GM10248 (cell line): Measurements from ENCODE around the gene DNAJA3.

Experiments used
- CTCF ChIA-PET: fragments of 300-600 bp; sonication (Branson Sonifier 250); formaldehyde crosslinking; extraction: SDS; loops from one replicate; lab custom pipeline; 2021; ENCODE audit warnings: antibody characterized with exemption; lab: Yijun Ruan, JAX
- POLR2A ChIA-PET: fragments of 350-650 bp; sonication (Branson Sonifier 250); formaldehyde crosslinking; extraction: SDS; loops from one replicate; lab custom pipeline; 2020; ENCODE audit warnings: antibody characterized with exemption; lab: Yijun Ruan, JAX
- DNase-seq: peaks from one replicate; pipeline ENCODE4 v3.0.0; 2012; ENCODE audit errors: extremely low spot score
- TF ChIP-seq, protein P1 (sequence below): IDR thresholded peaks from 2 replicates; pipeline ENCODE4 v1.5.1; 2012; ENCODE audit warnings: mild to moderate bottlenecking, low read depth; ENCODE audit errors: extremely low read depth, missing control alignments, control extremely low read depth

DNAJA3 gene

DNA sequence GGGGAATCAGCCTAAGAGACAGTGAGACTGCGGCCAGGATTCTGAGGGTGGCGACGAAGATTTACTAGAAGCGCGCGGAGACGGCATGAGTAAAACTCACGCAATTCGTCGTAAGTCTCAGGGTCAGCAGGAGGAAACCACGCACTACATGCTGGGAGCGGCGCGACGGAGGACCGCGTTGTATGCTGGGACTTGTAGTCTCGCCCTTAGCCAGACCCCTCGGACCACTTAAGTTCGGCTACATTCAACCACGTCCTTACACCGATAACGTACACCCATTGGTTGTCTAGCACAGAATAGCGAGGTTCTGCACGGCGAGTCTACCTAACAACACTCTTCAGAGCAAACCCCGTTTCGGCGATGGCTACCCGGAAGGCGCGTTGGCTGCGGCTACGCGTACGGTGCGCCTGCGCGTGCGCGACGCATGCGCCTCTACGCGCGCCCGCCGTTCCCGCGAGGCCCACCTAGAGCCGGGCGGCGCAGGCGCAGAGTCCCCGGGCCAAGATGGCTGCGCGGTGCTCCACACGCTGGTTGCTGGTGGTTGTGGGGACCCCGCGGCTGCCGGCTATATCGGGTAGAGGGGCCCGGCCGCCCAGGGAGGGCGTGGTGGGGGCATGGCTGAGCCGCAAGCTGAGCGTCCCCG, at the start of gene DNAJA3:
TSS of gene DNAJA3 (plus strand) at position 491 of the 643 bp plus-strand sequence. CDS start at position 505, 14 bp downstream.
- TF ChIP-seq, protein P1, sequence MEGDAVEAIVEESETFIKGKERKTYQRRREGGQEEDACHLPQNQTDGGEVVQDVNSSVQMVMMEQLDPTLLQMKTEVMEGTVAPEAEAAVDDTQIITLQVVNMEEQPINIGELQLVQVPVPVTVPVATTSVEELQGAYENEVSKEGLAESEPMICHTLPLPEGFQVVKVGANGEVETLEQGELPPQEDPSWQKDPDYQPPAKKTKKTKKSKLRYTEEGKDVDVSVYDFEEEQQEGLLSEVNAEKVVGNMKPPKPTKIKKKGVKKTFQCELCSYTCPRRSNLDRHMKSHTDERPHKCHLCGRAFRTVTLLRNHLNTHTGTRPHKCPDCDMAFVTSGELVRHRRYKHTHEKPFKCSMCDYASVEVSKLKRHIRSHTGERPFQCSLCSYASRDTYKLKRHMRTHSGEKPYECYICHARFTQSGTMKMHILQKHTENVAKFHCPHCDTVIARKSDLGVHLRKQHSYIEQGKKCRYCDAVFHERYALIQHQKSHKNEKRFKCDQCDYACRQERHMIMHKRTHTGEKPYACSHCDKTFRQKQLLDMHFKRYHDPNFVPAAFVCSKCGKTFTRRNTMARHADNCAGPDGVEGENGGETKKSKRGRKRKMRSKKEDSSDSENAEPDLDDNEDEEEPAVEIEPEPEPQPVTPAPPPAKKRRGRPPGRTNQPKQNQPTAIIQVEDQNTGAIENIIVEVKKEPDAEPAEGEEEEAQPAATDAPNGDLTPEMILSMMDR = no peak
- POLR2A ChIA-PET = no interaction called here
- CTCF ChIA-PET = interaction anchor here (1.0 to 2.1 kb wide), 2 partner anchors 8 to 23 kb away, joined by 3 to 5 read pairs; no protein-coding TSS in a partner anchor
- DNase-seq = peak; percentile 98

DNA sequence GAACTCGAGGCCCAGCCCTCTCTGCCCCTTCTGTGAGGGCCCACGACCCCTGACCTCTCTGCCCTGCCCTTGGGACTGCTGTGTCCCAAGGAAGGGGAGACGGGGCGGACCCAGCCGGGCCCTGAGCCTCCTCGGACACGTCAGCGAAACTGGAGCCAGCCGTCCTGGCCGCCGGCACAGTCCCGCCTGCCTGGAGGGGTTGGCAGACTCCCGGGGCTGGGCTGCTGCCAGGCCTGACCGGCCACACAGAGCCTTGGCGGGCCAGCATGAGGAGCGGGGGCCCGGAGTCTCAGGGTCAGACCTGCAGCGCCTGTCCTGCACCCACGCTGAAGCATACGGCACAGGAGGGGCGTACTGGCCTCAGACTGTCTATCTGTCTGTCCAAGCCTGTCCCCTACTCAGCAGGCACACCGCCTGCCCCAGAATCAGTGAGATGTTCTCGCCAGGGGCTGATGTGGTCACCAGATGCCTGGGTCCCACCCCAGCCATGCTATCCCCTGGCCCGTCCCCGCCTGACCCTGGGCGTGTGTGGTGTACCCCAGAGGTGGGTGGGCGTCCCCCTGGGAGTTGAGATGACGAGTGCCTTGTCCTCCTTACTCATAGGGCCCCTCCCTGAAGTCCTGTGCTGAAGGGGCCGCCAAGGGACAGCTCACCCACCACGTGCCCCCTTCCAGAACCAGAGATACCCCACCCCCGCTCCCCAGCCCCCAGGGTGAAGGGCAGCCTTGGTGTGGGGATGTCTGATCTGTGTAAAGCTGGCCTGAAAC, 49.4 kb upstream of the DNAJA3 start:
- DNase-seq = no peak
- TF ChIP-seq, protein P1 = no peak
- ChIA-PET POLR2A (no interaction called here), CTCF (interaction anchor here (2.6 kb wide), 1 partner anchor 26 kb away, joined by 14 read pairs; no protein-coding TSS in a partner anchor)

DNA sequence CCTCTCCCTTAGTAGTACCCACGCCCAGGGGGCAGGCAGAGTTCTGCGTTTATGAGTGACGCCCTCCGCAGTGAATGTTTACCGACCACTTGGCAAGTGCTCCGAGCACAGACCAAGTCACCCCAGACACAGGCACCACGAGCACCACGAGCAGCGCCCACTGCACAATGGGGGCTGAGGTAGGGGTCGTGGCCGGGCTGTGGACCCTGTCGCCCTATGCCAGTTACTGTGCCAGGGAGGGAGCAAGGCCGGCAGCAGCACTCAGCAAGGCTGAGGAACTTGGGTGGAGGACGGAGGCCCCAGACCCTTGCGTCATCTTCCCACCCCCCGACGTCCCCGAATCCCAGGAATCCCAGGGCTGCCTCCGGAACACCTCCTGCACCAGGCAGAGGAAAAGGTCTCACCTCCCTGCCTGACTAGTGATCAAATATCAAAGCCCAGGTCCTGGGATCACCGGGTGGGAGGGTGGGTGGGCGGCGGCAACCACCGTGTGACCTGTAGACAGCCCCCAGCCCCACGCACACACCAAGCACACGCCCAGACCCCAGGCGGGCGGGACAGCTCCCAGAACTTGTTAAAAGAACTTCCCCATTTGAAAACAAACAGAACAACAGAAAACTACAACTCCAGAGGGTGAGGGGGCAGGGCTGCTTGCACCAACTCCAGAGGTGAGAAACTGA, 48.6 kb upstream of the DNAJA3 start:
- TF ChIP-seq, protein P1 = no peak
- ChIA-PET POLR2A (no interaction called here), CTCF (interaction anchor here (2.1 to 2.6 kb wide), 3 partner anchors 19 to 26 kb away, joined by 4 to 14 read pairs (median 9); no protein-coding TSS in a partner anchor)
- DNase-seq = no peak

DNA sequence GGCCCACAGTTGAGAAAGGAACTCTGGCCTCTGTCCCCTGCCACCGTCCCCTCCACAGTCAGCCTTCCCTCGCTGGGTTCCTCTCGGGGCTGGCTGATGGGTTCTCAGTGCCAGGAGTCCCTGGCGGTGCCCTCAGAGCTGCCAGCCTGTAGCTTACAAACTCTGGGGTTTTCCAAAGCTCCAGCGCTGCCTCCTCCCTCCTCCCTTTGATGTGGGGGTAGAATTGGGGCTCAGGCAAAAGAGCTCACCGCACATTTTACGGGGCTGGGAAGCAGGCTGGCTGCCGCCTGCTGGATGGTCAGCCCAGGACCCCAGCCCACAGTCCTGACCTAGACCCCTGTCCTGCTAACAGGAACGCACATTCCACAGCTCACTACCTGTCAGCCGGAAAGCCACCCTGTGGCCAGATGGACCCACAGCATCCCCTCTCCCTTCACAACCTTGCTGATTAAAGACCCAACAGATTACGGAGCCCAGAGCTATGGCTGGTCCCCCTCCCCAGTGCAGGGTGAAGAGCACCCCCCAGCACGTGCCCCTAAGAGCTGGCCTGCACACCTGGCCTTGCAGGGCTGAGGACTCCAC, 48.0 kb upstream of the DNAJA3 start:
- ChIA-PET CTCF (interaction anchor here (1.0 to 2.4 kb wide), 4 partner anchors 13 to 25 kb away, joined by 3 to 9 read pairs (median 5); no protein-coding TSS in a partner anchor), POLR2A (interaction anchor here (0.5 kb wide), 1 partner anchor 26 kb away, joined by 4 read pairs; no protein-coding TSS in a partner anchor)
- TF ChIP-seq, protein P1 = no peak
- DNase-seq = no peak

DNA sequence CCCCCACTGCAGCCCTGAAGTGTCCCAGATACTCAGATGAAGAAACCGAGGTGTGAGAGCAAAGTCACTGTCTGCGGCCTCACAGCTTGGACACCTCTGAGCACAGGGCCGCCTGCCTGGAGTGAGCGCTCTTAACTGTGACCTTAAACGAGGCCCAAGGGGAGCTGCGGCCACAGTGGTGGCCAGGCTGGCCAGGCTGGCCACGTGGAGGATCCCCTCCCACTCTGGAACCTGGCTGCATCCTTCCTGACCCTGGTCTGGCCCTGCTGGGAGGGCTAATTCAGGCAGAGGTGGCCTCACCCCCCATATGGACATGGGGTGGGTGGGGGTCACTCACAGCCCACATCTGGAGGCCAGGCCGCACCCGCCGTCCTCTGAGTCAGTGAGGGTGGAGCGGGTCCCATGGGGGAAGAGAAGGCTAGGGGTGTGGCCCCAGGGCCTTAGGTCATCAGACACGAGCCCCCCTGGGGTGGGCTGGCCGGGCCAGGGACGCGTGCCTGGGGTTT, 47.5 kb upstream of the DNAJA3 start:
- no peak for DNase-seq

More for the DNA sequence above, 47.5 kb upstream of the DNAJA3 start:
- ChIA-PET POLR2A (no interaction called here), CTCF (interaction anchor here (1.0 to 2.4 kb wide), 5 partner anchors 14 to 48 kb away, joined by 3 to 9 read pairs (median 4); no protein-coding TSS in a partner anchor)
- TF ChIP-seq, protein P1 = no peak
